ENCODE data around the gene PDE6B. TPM values are rescaled to one million over a fixed set of nuclear protein-coding genes. Genes with fewer than 3 reads are reported as not detected.

PDE6B gene
- total RNA-seq, 4 donors from 2014 or later = 2.2 to 5.8 (median 4.4) TPM

- no peak overlapping the region for H3K4me3 ChIP-seq
- H3K27ac ChIP-seq (replicated peaks in 1 of 4) = no peak overlapping the region
- no peak for DNase-seq (ENCODE audit: extremely low spot score)
- TF ChIP-seq EP300 (IDR thresholded peaks at IDR 0.05) (no peak), POLR2A (IDR thresholded peaks at IDR 0.05; ENCODE audit: low read depth) (no peak), CTCF (IDR thresholded peaks at IDR 0.05) (no peak), POLR2AphosphoS5 (IDR thresholded peaks at IDR 0.05) (no peak)
- intact Hi-C loops (cut with DNase I) = no loop called here
- H3K9me3 ChIP-seq = peaks cover 0 to 3% (median 0%) of the 10 kb centered on the region in 4 donors
- H3K27me3 ChIP-seq = peaks cover 0 to 55% (median 0%) of the 10 kb centered on the region in 4 donors
- H3K4me1 ChIP-seq = no peaks in the 10 kb centered on the region
- H3K36me3 ChIP-seq = no peaks in the 10 kb centered on the region
- WGBS = 71% methylated on average over 9 of the region's 9 CpGs
These were observed 4.2 kb downstream of the PDE6B start for GRCh38 chr4:629636-629914.

GRCh38 chr4:629915-630641, 4.7 kb downstream of the PDE6B start:
- 40% methylated on average over 20 of the region's 20 CpGs for WGBS
- Histone ChIP-seq H3K27ac (replicated peaks in 1 of 4) (no peak overlapping the region), H3K4me3 (no peak overlapping the region), H3K9me3 (peaks cover 0 to 3% (median 0%) of the 10 kb centered on the region in 4 donors), H3K27me3 (peaks cover 0 to 51% (median 0%) of the 10 kb centered on the region in 4 donors), H3K36me3 (no peaks in the 10 kb centered on the region), H3K4me1 (no peaks in the 10 kb centered on the region)
- DNase-seq (ENCODE audit: extremely low spot score) = no peak
- intact Hi-C loops (cut with DNase I) = no loop called here
- TF ChIP-seq POLR2A (IDR thresholded peaks at IDR 0.05; ENCODE audit: low read depth) (no peak), CTCF (IDR thresholded peaks at IDR 0.05) (no peak), POLR2AphosphoS5 (IDR thresholded peaks at IDR 0.05) (no peak), EP300 (IDR thresholded peaks at IDR 0.05) (no peak)

GRCh38 chr4:630656-631055, 5.3 kb downstream of the PDE6B start:
- no peak for DNase-seq (ENCODE audit: extremely low spot score)
- H3K36me3 ChIP-seq = no peaks in the 10 kb centered on the region
- H3K4me3 ChIP-seq = no peak overlapping the region
- no peak for TF ChIP-seq POLR2AphosphoS5 (IDR thresholded peaks at IDR 0.05)
- TF ChIP-seq EP300 (IDR thresholded peaks at IDR 0.05) = no peak
- TF ChIP-seq CTCF (IDR thresholded peaks at IDR 0.05) = no peak
- TF ChIP-seq POLR2A (IDR thresholded peaks at IDR 0.05; ENCODE audit: low read depth) = no peak
- no peaks in the 10 kb centered on the region for H3K4me1 ChIP-seq
- 61% methylated on average over 9 of the region's 9 CpGs for WGBS
- peaks cover 0 to 3% (median 0%) of the 10 kb centered on the region in 4 donors for H3K9me3 ChIP-seq
- H3K27me3 ChIP-seq = peaks cover 0 to 51% (median 0%) of the 10 kb centered on the region in 4 donors
- no peak overlapping the region for H3K27ac ChIP-seq (replicated peaks in 1 of 4)
- intact Hi-C loops (cut with DNase I) = no loop called here

- H3K4me1 ChIP-seq = no peaks in the 10 kb centered on the region
- 87% methylated on average over 9 of the region's 16 CpGs for WGBS
- DNase-seq (ENCODE audit: extremely low spot score) = no peak
- H3K27me3 ChIP-seq = peaks cover 0 to 53% (median 0%) of the 10 kb centered on the region in 4 donors
- peaks cover 0 to 3% (median 0%) of the 10 kb centered on the region in 4 donors for H3K9me3 ChIP-seq
- intact Hi-C loops (cut with DNase I) = no loop called here
- no peak overlapping the region for H3K27ac ChIP-seq (replicated peaks in 1 of 4)
- H3K4me3 ChIP-seq = no peak overlapping the region
- no peaks in the 10 kb centered on the region for H3K36me3 ChIP-seq
- TF ChIP-seq EP300 (IDR thresholded peaks at IDR 0.05) (no peak), POLR2A (IDR thresholded peaks at IDR 0.05; ENCODE audit: low read depth) (no peak), CTCF (IDR thresholded peaks at IDR 0.05) (no peak), POLR2AphosphoS5 (IDR thresholded peaks at IDR 0.05) (no peak)
These were observed 6.9 kb downstream of the PDE6B start for GRCh38 chr4:632196-632790.

Data from esophagus muscularis mucosa (tissue), 4 donors.